WTC11 (cell line): ENCODE measurements around the gene AHNAK. TPM values are rescaled to one million over a fixed set of nuclear protein-coding genes. Genes with fewer than 3 reads are reported as not detected.
A peak's percentile ranks its signal among the peaks of the same experiment; 100 is the strongest.

Experiments used
- ATAC-seq: fragments of 200-7000 bp; cut with Tn5 transposase; 2 replicates; pipeline ENCODE4 v1.10.0; 2021; ENCODE audit warnings: mild to moderate bottlenecking, moderate library complexity
- CTCF ChIA-PET: fragments of 300-600 bp; sonication (Branson Sonifier 250); formaldehyde crosslinking; loops from one replicate; lab custom pipeline; 2021; ENCODE audit warnings: antibody characterized with exemption; lab: Charles Lee
- POLR2A ChIA-PET: fragments of 350-600 bp; sonication (Branson Sonifier 250); formaldehyde crosslinking; loops from one replicate; lab custom pipeline; 2021; ENCODE audit warnings: antibody characterized with exemption; lab: Charles Lee
- DNase-seq: peaks from one replicate; pipeline ENCODE4 v3.0.0; 2021; ENCODE audit warnings: low spot score
- H3K27ac Mint-ChIP-seq: 2 replicates; pipeline ENCODE4 v1.8.0; 2021; ENCODE audit warnings: mixed read lengths
- H3K27me3 Mint-ChIP-seq: 2 replicates; pipeline ENCODE4 v1.8.0; 2021; ENCODE audit warnings: low read depth, mild to moderate bottlenecking, moderate library complexity, mixed read lengths
- H3K36me3 Mint-ChIP-seq: 2 replicates; pipeline ENCODE4 v1.8.0; 2021; ENCODE audit warnings: mixed read lengths
- H3K4me1 Mint-ChIP-seq: 2 replicates; pipeline ENCODE4 v1.8.0; 2022; ENCODE audit warnings: mixed read lengths
- H3K4me3 Mint-ChIP-seq: 2 replicates; pipeline ENCODE4 v1.8.0; 2021; ENCODE audit warnings: mild to moderate bottlenecking, moderate library complexity, mixed read lengths
- H3K9me3 Mint-ChIP-seq: 2 replicates; pipeline ENCODE4 v1.8.0; 2021; ENCODE audit warnings: mixed read lengths
- ATF2 ChIP-seq: sonication (generic); formaldehyde crosslinking; IDR thresholded peaks from 2 replicates; pipeline ENCODE4 v1.8.1; 2022; ENCODE audit warnings: low read depth, missing genetic modification reagents, borderline replicate concordance
- ATF3 ChIP-seq: sonication (generic); formaldehyde crosslinking; conservative IDR thresholded peaks from 2 replicates; pipeline ENCODE4 v1.8.1; 2022; ENCODE audit warnings: mild to moderate bottlenecking, missing genetic modification reagents
- CBFB ChIP-seq: sonication (generic); formaldehyde crosslinking; IDR thresholded peaks from 2 replicates; pipeline ENCODE4 v1.8.1; 2022; ENCODE audit warnings: mild to moderate bottlenecking, low read depth, missing genetic modification reagents
- ETV6 ChIP-seq: sonication (generic); formaldehyde crosslinking; IDR thresholded peaks from 2 replicates; pipeline ENCODE4 v1.8.1; 2022; ENCODE audit warnings: mild to moderate bottlenecking, missing genetic modification reagents
- FOXK1 ChIP-seq: sonication (generic); formaldehyde crosslinking; IDR thresholded peaks from 2 replicates; pipeline ENCODE4 v1.8.0; 2022; ENCODE audit warnings: mild to moderate bottlenecking, moderate library complexity, missing genetic modification reagents
- HMGXB4 ChIP-seq: sonication (generic); formaldehyde crosslinking; IDR thresholded peaks from 2 replicates; pipeline ENCODE4 v1.8.1; 2023; ENCODE audit warnings: mild to moderate bottlenecking, moderate library complexity, missing genetic modification reagents
- MYBL2 ChIP-seq: sonication (generic); formaldehyde crosslinking; IDR thresholded peaks from 2 replicates; pipeline ENCODE4 v1.8.1; 2023; ENCODE audit warnings: mild to moderate bottlenecking, moderate library complexity, missing genetic modification reagents
- NFE2L1 ChIP-seq: sonication (generic); formaldehyde crosslinking; IDR thresholded peaks from 2 replicates; pipeline ENCODE4 v1.8.1; 2023; ENCODE audit warnings: missing genetic modification reagents
- PRDM15 ChIP-seq: sonication (generic); formaldehyde crosslinking; IDR thresholded peaks from 2 replicates; pipeline ENCODE4 v1.8.0; 2022; ENCODE audit warnings: missing genetic modification reagents
- SOX15 ChIP-seq: fragments of 250-450 bp; sonication (Bioruptor Pico); IDR thresholded peaks from 2 replicates; pipeline ENCODE4 v1.9.0; 2021; ENCODE audit warnings: mild to moderate bottlenecking
- ZBTB21 ChIP-seq: sonication (generic); formaldehyde crosslinking; IDR thresholded peaks from 2 replicates; pipeline ENCODE4 v1.8.1; 2023; ENCODE audit warnings: mild to moderate bottlenecking, missing genetic modification reagents, borderline replicate concordance
- ZNF317 ChIP-seq: sonication (generic); formaldehyde crosslinking; IDR thresholded peaks from 2 replicates; pipeline ENCODE4 v1.8.1; 2023; ENCODE audit warnings: low read depth, mild to moderate bottlenecking, moderate library complexity, missing genetic modification reagents, borderline replicate concordance
- total RNA-seq: library from RNA; stranded (reverse); gene quantifications from 3 replicates; pipeline ENCODE4 v1.2.3, GENCODE V29; 2021
- TF ChIP-seq, protein P1 (sequence below): sonication (generic); formaldehyde crosslinking; IDR thresholded peaks from 2 replicates; pipeline ENCODE4 v1.8.0; 2023; ENCODE audit warnings: missing genetic modification reagents, mild to moderate bottlenecking, borderline replicate concordance
- TF ChIP-seq, protein P2 (sequence below): sonication (generic); formaldehyde crosslinking; IDR thresholded peaks from 2 replicates; pipeline ENCODE4 v1.8.1; 2023; ENCODE audit warnings: mild to moderate bottlenecking, missing genetic modification reagents
- TF ChIP-seq, protein P3 (sequence below): fragments of 250-450 bp; sonication (Bioruptor Pico); IDR thresholded peaks from 2 replicates; pipeline ENCODE4 v1.8.0; 2021; ENCODE audit warnings: mild to moderate bottlenecking
- TF ChIP-seq, protein P4 (sequence below): sonication (generic); formaldehyde crosslinking; IDR thresholded peaks from 2 replicates; pipeline ENCODE4 v1.8.1; 2022; ENCODE audit warnings: missing genetic modification reagents, borderline replicate concordance
- TF ChIP-seq, protein P5 (sequence below): sonication (generic); formaldehyde crosslinking; IDR thresholded peaks from 2 replicates; pipeline ENCODE4 v1.8.1; 2022; ENCODE audit warnings: low read depth, mild to moderate bottlenecking, moderate library complexity, missing genetic modification reagents, borderline replicate concordance

Gene AHNAK
- total RNA-seq, 1 experiment from 2014 or later = 21.0 TPM

GRCh38 chr11:62508336-62509058 lies 38.1 kb downstream of the AHNAK start:
- ATAC-seq (peak; percentile 75), DNase-seq (peak; percentile 75)
- peaks cover 37% of the 10 kb centered on the region for H3K4me1 Mint-ChIP-seq
- H3K4me3 Mint-ChIP-seq = peak overlapping the region; percentile 32
- no peaks in the 10 kb centered on the region for H3K9me3 Mint-ChIP-seq
- POLR2A ChIA-PET = interaction anchor here (0.6 to 1.0 kb wide), 2 partner anchors 9 to 36 kb away, joined by 3 to 5 read pairs; no protein-coding TSS in a partner anchor
- H3K27ac Mint-ChIP-seq = peak overlapping the region; percentile 71
- CTCF ChIA-PET = interaction anchor here (0.5 to 12.2 kb wide), 17 partner anchors 11 to 199 kb away, joined by 3 to 177 read pairs (median 4); partner anchors contain the start of genes BSCL2, GNG3, MTA2 and TUT1
- H3K27me3 Mint-ChIP-seq = peaks cover 42% of the 10 kb centered on the region
- no peaks in the 10 kb centered on the region for H3K36me3 Mint-ChIP-seq
- TF ChIP-seq MYBL2 (CRISPR knock-in tag) (no peak), CBFB (no peak), ZBTB21 (no peak), ATF3 (CRISPR knock-in tag) (no peak), ATF2 (CRISPR knock-in tag) (no peak), PRDM15 (CRISPR knock-in tag) (no peak), ZNF317 (CRISPR knock-in tag) (no peak), HMGXB4 (CRISPR knock-in tag) (0 out of 2 replicates have a peak, but pooled peaks have one; percentile 20), FOXK1 (CRISPR knock-in tag) (no peak), NFE2L1 (CRISPR knock-in tag) (no peak), SOX15 (CRISPR knock-in tag) (no peak), ETV6 (CRISPR knock-in tag) (no peak)
- TF ChIP-seq, protein P1, sequence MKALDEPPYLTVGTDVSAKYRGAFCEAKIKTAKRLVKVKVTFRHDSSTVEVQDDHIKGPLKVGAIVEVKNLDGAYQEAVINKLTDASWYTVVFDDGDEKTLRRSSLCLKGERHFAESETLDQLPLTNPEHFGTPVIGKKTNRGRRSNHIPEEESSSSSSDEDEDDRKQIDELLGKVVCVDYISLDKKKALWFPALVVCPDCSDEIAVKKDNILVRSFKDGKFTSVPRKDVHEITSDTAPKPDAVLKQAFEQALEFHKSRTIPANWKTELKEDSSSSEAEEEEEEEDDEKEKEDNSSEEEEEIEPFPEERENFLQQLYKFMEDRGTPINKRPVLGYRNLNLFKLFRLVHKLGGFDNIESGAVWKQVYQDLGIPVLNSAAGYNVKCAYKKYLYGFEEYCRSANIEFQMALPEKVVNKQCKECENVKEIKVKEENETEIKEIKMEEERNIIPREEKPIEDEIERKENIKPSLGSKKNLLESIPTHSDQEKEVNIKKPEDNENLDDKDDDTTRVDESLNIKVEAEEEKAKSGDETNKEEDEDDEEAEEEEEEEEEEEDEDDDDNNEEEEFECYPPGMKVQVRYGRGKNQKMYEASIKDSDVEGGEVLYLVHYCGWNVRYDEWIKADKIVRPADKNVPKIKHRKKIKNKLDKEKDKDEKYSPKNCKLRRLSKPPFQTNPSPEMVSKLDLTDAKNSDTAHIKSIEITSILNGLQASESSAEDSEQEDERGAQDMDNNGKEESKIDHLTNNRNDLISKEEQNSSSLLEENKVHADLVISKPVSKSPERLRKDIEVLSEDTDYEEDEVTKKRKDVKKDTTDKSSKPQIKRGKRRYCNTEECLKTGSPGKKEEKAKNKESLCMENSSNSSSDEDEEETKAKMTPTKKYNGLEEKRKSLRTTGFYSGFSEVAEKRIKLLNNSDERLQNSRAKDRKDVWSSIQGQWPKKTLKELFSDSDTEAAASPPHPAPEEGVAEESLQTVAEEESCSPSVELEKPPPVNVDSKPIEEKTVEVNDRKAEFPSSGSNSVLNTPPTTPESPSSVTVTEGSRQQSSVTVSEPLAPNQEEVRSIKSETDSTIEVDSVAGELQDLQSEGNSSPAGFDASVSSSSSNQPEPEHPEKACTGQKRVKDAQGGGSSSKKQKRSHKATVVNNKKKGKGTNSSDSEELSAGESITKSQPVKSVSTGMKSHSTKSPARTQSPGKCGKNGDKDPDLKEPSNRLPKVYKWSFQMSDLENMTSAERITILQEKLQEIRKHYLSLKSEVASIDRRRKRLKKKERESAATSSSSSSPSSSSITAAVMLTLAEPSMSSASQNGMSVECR (CRISPR knock-in tag) = no peak
- TF ChIP-seq, protein P2, sequence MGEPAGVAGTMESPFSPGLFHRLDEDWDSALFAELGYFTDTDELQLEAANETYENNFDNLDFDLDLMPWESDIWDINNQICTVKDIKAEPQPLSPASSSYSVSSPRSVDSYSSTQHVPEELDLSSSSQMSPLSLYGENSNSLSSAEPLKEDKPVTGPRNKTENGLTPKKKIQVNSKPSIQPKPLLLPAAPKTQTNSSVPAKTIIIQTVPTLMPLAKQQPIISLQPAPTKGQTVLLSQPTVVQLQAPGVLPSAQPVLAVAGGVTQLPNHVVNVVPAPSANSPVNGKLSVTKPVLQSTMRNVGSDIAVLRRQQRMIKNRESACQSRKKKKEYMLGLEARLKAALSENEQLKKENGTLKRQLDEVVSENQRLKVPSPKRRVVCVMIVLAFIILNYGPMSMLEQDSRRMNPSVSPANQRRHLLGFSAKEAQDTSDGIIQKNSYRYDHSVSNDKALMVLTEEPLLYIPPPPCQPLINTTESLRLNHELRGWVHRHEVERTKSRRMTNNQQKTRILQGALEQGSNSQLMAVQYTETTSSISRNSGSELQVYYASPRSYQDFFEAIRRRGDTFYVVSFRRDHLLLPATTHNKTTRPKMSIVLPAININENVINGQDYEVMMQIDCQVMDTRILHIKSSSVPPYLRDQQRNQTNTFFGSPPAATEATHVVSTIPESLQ (CRISPR knock-in tag) = no peak
- TF ChIP-seq, protein P3, sequence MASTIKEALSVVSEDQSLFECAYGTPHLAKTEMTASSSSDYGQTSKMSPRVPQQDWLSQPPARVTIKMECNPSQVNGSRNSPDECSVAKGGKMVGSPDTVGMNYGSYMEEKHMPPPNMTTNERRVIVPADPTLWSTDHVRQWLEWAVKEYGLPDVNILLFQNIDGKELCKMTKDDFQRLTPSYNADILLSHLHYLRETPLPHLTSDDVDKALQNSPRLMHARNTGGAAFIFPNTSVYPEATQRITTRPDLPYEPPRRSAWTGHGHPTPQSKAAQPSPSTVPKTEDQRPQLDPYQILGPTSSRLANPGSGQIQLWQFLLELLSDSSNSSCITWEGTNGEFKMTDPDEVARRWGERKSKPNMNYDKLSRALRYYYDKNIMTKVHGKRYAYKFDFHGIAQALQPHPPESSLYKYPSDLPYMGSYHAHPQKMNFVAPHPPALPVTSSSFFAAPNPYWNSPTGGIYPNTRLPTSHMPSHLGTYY (CRISPR knock-in tag) = 0 out of 2 replicates have a peak, but pooled peaks have one; percentile 58
- TF ChIP-seq, protein P4, sequence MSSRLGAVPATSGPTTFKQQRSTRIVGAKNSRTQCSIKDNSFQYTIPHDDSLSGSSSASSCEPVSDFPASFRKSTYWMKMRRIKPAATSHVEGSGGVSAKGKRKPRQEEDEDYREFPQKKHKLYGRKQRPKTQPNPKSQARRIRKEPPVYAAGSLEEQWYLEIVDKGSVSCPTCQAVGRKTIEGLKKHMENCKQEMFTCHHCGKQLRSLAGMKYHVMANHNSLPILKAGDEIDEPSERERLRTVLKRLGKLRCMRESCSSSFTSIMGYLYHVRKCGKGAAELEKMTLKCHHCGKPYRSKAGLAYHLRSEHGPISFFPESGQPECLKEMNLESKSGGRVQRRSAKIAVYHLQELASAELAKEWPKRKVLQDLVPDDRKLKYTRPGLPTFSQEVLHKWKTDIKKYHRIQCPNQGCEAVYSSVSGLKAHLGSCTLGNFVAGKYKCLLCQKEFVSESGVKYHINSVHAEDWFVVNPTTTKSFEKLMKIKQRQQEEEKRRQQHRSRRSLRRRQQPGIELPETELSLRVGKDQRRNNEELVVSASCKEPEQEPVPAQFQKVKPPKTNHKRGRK (CRISPR knock-in tag) = no peak
- TF ChIP-seq, protein P5, sequence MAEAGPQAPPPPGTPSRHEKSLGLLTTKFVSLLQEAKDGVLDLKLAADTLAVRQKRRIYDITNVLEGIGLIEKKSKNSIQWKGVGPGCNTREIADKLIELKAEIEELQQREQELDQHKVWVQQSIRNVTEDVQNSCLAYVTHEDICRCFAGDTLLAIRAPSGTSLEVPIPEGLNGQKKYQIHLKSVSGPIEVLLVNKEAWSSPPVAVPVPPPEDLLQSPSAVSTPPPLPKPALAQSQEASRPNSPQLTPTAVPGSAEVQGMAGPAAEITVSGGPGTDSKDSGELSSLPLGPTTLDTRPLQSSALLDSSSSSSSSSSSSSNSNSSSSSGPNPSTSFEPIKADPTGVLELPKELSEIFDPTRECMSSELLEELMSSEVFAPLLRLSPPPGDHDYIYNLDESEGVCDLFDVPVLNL (CRISPR knock-in tag) = no peak
